Vagina (tissue), 2 donors: ENCODE data around the gene CXCL1. TPM values are rescaled to one million over a fixed set of nuclear protein-coding genes. Genes with fewer than 3 reads are reported as not detected.

ENCODE experiments used
- DNase-seq, 2 donors: peaks; one replicate each; pipeline ENCODE4 v3.0.0-alpha.2; 2017; ENCODE audit errors: extremely low spot score in 2 of 2
- H3K27ac ChIP-seq: fragments of 200-600 bp; sonication (generic); one replicate; pipeline ENCODE4 v1.5.1; 2019
- H3K27me3 ChIP-seq: fragments of 200-600 bp; sonication (generic); one replicate; pipeline ENCODE4 v1.5.1; 2019
- H3K36me3 ChIP-seq, 2 donors: fragments of 200-600 bp; sonication (generic); one replicate each; pipeline ENCODE4 v1.5.1; 2017 to 2019
- H3K4me1 ChIP-seq: fragments of 200-600 bp; sonication (generic); one replicate; pipeline ENCODE4 v1.5.1; 2019
- H3K4me3 ChIP-seq, 2 donors: fragments of 200-600 bp; sonication (generic); 1 replicate in 1 of 2; 2 replicates in 1 of 2; pipeline ENCODE4 v1.5.1; 2016 to 2019
- H3K9me3 ChIP-seq: fragments of 200-600 bp; sonication (generic); one replicate; pipeline ENCODE4 v1.5.1; 2019
- POLR2A ChIP-seq, 2 donors: fragments of 450-650 bp; IDR thresholded peaks; one replicate each; pipeline ENCODE4 v1.6.1; 2017; ENCODE audit warnings: antibody characterized with exemption in 2 of 2, mild to moderate bottlenecking in 2 of 2, moderate library complexity in 2 of 2
- POLR2AphosphoS5 ChIP-seq, 2 donors: sonication (generic); formaldehyde crosslinking; IDR thresholded peaks; one replicate each; pipeline ENCODE4 v1.9.0; 2017; ENCODE audit warnings: antibody characterized with exemption in 2 of 2, mild to moderate bottlenecking in 2 of 2, low read depth in 1 of 2; ENCODE audit not compliant: insufficient read depth in 1 of 2
- intact Hi-C: fragments of 100-400 bp; cut with DNase I; formaldehyde crosslinking; loops from one replicate; pipeline ENCODE4 v1.15.1; 2023
- total RNA-seq: library from RNA; depleted of rRNA; stranded (reverse); fragments of >200 nt; gene quantifications from one replicate; pipeline ENCODE4 v1.2.3, GENCODE V29; 2016
- TF ChIP-seq, protein P1 (sequence below), 3 experiments: fragments of 450-650 bp in 2 of 3; fragments of 200-600 bp in 1 of 3; sonication (generic) in 1 of 3; IDR thresholded peaks; one replicate each; pipeline ENCODE4 v1.5.1; 2017 to 2019; ENCODE audit warnings: antibody characterized with exemption in 3 of 3, mild to moderate bottlenecking in 2 of 3, moderate library complexity in 2 of 3

CXCL1 gene
- total RNA-seq, 1 donor from 2014 or later: 26.3 TPM

DNA sequence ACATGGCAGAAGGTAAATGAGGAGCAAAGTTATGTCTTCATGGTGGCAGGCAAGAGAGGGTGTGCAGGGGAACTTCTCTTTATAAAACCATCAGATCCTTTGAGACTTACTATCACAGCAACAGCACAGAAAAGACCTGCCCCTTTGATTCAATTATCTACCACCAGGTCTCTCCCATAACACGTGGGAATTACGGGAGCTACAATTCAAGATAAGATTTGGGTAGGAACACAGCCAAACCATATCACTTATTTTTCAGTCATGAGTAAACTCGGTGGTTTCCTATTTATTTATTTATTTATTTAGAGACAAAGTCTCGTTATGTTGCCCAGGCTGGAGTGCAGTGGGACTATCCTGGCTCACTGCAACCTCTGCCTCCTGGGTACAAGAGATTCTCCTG is 22.1 kb downstream of the CXCL1 start:
- H3K9me3 ChIP-seq: no peaks in the 10 kb centered on the region
- TF ChIP-seq POLR2A (IDR thresholded peaks at IDR 0.05) (no peak), POLR2AphosphoS5 (IDR thresholded peaks at IDR 0.05; ENCODE audit: insufficient read depth in 1 of 2, low read depth in 1 of 2) (no peak)
- TF ChIP-seq, protein P1, sequence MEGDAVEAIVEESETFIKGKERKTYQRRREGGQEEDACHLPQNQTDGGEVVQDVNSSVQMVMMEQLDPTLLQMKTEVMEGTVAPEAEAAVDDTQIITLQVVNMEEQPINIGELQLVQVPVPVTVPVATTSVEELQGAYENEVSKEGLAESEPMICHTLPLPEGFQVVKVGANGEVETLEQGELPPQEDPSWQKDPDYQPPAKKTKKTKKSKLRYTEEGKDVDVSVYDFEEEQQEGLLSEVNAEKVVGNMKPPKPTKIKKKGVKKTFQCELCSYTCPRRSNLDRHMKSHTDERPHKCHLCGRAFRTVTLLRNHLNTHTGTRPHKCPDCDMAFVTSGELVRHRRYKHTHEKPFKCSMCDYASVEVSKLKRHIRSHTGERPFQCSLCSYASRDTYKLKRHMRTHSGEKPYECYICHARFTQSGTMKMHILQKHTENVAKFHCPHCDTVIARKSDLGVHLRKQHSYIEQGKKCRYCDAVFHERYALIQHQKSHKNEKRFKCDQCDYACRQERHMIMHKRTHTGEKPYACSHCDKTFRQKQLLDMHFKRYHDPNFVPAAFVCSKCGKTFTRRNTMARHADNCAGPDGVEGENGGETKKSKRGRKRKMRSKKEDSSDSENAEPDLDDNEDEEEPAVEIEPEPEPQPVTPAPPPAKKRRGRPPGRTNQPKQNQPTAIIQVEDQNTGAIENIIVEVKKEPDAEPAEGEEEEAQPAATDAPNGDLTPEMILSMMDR (IDR thresholded peaks at IDR 0.05): no peak
- no peak overlapping the region for H3K4me3 ChIP-seq
- H3K27me3 ChIP-seq: no peaks in the 10 kb centered on the region
- intact Hi-C loops: no loop called here
- no peaks in the 10 kb centered on the region for H3K4me1 ChIP-seq
- DNase-seq: no peak
- no peak overlapping the region for H3K27ac ChIP-seq
- H3K36me3 ChIP-seq: no peaks in the 10 kb centered on the region

DNA sequence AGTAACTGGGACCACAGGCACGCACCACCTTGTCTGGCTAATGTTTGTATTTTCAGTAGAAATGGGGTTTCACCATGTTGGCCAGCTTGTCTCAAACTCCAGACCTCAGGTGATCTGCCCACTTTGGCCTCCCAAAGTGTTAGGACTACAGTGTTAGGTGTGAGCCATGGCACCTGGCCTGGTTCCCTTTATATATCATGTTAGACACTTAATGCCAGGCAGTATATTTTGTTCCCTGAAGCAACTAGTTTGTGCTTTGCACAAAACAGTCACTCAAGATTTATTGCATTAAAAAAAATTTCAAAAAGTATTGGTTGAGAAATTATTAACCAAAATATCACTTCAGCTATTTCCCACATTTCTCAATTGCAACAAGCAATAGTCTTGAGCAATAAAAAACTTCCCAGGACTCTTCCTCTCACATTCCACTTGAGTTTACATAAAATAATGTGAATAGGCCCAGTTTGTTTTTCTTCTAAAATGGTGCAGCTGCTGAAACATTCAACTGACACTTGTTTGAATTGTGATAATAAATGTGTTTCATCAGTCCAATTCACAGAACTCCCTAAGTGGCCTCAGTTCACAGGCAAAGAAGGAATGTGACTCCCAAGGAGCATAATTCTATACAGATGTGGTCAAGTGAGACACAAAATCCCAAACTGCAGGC is 22.7 kb downstream of the CXCL1 start:
- Histone ChIP-seq H3K4me3 (no peak overlapping the region), H3K4me1 (no peaks in the 10 kb centered on the region), H3K36me3 (no peaks in the 10 kb centered on the region), H3K27ac (no peak overlapping the region), H3K27me3 (no peaks in the 10 kb centered on the region), H3K9me3 (no peaks in the 10 kb centered on the region)
- DNase-seq: no peak
- TF ChIP-seq POLR2A (IDR thresholded peaks at IDR 0.05): no peak
- TF ChIP-seq, protein P1 (IDR thresholded peaks at IDR 0.05): no peak
- peak in 1 of 2 donors; percentile 36 for TF ChIP-seq POLR2AphosphoS5 (IDR thresholded peaks at IDR 0.05; ENCODE audit: insufficient read depth in 1 of 2, low read depth in 1 of 2)
- intact Hi-C loops: no loop called here

DNA sequence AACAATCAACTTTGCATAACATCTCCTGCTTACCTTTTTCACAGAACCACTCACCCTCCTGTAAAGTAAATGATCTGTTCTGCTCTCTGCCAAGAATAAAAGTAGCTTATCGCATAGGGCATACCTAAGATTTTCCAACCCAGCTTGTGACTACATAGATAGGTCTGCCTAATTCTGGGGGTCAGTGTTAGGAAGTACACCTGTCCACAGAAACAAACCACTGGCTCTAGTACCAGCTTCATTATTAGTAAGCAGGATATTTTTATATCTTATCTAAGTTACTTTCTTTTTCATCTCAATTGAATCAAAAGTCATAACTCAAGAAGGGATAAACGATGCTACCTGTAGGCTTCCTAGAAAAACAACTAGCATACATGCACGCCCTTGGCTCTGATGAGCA is 23.8 kb downstream of the CXCL1 start:
- Histone ChIP-seq H3K27me3 (no peaks in the 10 kb centered on the region), H3K36me3 (no peaks in the 10 kb centered on the region), H3K4me3 (no peak overlapping the region), H3K9me3 (no peaks in the 10 kb centered on the region), H3K27ac (no peak overlapping the region), H3K4me1 (no peaks in the 10 kb centered on the region)
- TF ChIP-seq, protein P1 (IDR thresholded peaks at IDR 0.05): no peak
- no peak for TF ChIP-seq POLR2A (IDR thresholded peaks at IDR 0.05)
- TF ChIP-seq POLR2AphosphoS5 (IDR thresholded peaks at IDR 0.05; ENCODE audit: insufficient read depth in 1 of 2, low read depth in 1 of 2): no peak
- DNase-seq: no peak
- intact Hi-C loops: no loop called here

DNA sequence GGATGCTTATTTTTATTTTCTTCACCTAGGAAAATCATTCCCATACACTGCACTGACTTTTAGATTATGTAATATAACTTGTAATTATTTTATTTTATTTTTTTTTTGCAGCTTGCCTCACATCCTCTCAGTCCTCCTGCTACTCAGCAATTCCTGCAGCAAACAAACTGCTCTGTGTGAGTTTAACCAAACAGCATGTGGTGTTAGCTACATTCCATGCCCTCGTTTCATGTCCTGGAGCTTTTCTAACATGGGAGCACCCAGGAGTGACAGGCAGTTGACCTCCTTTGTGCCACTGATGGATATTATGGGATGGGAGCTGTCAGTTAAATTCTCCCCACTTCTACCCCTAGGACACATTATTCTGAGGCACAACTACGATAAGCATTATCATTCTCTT is 24.8 kb downstream of the CXCL1 start:
- H3K9me3 ChIP-seq: no peaks in the 10 kb centered on the region
- no peak for DNase-seq
- intact Hi-C loops: no loop called here
- no peaks in the 10 kb centered on the region for H3K27me3 ChIP-seq
- no peak for TF ChIP-seq POLR2AphosphoS5 (IDR thresholded peaks at IDR 0.05; ENCODE audit: insufficient read depth in 1 of 2, low read depth in 1 of 2)
- no peak for TF ChIP-seq POLR2A (IDR thresholded peaks at IDR 0.05)
- TF ChIP-seq, protein P1 (IDR thresholded peaks at IDR 0.05): no peak
- H3K4me3 ChIP-seq: no peak overlapping the region
- no peaks in the 10 kb centered on the region for H3K36me3 ChIP-seq
- no peaks in the 10 kb centered on the region for H3K4me1 ChIP-seq
- no peak overlapping the region for H3K27ac ChIP-seq
